GM19035 (cell line): ENCODE data around the gene CFDP1.
"Not testable (repeated sequence)": the region's sequence is repeated elsewhere in the genome, so short reads cannot be mapped to it uniquely, and the experiment has no call there.

Experiments
- ATAC-seq: cut with Tn5 transposase; IDR thresholded peaks from one replicate; pipeline ENCODE4 v1.9.1; 2021; ENCODE audit not compliant: unreplicated experiment

The CFDP1 gene

DNA sequence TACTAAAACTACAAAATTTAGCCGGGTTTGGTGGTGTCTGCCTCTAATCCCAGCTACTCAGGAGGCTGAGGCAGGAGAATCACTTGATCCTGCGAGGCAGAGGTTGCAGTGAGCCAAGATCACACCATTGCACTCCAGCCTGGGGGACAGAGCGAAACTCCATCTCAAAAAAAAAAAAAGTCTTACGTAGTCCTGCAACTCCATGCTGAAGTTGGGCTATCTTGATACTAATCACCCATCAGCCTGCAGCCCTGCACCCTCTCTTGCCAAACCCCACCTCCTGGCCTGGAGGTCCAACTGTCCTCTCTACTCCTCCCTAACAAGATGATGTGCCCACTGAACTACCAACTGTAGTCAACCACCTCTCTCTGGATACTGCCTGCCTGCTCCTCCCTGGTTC lies 26.4 kb upstream of the CFDP1 start:
- no peak for ATAC-seq

DNA sequence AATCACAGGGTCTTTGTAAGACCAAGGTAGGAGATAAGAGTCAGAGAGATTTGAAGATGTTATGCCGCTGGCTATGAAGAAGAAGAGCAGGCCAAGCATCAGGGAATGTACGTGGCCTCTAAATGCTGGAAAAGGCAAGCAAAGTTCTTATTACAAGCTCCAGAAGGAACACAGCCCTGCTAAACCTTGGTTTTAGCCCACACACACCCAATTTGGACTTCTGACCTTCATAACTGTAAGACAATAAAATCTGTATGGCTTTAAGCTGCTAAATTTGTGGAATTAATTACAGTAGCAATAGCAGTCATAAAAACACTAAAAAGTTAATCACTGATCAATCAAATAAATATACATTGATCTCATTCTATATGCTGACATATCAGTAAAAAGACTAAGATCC lies 25.1 kb upstream of the CFDP1 start:
- no peak for ATAC-seq

DNA sequence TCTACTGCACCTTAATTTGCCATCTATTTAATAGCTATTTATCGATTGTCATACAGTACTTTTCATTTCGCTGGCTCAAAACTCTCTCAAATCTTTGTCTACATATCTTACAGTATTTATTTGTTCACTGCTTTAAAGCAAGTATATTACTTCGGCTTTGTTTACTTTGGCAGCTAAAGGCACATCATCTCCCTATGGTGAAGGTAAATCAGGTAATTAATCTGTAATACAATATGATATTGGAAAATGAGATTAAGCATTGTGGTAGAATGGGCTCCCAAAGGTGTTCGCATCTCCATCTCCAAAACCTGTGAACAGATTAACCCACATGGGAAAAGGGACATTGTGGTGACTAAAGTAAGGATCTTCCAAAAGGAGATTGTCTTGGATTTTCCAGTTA lies 24.7 kb upstream of the CFDP1 start:
- ATAC-seq = no peak

DNA sequence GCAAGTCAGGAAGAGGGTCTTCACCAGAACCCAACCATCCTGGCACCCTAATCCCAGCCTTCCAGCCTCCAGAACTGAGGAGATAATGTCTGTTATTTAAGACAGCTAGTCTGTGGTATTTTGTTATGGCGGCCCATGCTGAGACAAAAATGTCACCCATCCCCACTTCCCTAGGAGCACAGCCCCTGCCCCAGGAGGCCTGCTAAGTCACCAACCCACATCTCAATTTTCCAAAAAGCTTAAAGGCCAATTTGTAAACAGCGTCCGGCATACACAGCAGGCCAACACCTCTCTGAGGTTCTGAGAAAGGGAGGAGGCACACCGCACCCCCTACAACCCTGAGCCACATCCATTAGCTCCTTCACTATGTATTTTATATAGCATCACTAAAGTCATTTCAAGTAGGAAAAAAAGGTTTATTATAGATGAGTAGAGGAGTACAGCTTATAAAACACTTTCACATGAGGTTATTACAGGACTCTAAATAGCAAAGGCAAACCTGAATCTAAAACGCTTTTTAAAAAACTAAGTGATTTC lies 24.2 kb upstream of the CFDP1 start:
- ATAC-seq = no peak

DNA sequence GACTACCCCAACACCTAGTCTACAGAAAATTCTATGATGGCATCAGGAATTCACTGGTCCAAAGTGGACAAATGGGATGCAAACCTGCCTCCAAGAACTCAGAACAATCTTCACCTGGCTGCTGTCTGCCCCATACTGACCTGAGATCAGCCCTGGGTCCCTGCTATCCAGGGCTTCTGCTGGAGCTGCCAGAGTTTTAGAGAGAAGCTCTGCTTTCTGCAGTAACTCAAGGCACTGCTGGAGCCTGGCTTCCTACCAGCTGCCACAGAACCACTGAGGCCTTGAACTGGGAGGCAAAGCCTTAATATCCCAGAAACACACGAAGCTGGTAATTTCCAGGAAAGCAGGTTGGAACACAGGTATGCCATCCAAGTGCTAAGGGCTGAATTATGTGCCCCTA lies 23.7 kb upstream of the CFDP1 start:
- no peak for ATAC-seq

DNA sequence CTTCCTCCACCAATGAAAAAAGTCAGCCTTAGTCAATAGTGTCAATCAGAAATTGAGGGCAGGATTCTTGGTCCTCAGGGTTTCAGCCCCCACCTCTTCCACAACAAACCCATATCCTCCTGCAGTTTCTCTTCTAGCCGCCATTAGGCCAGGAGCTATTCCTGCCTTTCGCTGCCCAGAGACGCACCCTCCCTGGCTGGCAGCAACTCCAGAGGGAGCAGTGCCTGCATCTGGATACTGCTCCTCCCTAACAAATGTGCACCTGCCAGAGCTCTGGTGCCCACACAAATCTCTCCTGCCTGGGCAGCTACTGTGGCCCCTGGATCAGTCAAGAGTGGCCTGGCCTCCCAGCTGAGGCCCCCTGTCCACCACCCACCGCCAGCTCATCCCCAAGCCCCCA lies 23.2 kb upstream of the CFDP1 start:
- not testable (repeated sequence) for ATAC-seq

DNA sequence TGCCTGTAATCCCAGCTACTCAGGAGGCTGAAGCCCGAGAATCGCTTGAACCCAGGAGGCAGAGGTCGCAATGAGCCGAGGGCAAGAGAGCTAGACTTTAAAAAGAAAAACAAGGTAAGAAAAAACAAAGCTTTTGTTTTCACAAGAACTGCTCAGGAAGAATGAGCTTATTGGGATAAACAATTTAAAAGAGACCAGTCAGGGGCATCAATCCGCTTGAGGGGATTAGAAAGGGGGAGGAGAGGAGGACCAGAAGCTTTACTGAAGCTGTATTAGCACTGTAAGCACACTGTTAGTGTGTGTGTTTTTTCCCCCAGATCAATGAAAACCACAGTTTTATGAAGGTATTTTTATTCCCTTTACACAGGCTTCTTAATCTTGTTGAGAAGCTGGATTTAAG lies 22.4 kb upstream of the CFDP1 start:
- ATAC-seq = no peak

DNA sequence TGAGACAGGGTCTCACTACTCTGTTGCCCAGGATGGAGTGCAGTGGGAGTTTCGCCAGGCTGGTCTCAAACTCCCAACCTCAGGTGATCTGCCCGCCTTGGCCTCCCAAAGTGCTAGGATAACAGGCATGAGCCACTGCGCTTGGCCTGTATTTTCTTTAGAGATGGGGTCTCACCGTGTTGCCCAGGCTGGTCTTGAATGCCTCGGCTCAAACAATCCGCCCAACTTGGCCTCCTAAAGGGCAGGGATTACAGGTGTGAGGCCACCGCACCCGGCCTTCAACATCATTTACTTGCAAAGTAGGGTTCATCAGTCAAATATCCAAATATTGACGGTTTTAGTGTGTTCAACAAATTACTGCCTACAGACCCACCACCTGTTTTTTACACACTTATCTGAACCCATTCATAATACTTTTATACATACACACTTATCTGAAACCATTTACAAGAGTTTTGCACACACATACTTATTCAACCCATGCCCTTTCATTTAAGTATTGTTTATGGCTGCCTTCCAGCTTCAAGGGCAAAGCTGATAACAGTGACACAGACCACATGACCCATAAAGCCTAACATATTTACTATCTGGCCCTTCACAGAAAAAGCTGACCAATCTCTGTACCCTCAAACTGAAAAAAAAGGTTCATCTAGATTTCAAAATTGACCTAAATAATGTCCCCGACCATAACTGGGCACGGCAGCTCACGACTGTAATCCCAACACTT lies 19.3 kb upstream of the CFDP1 start:
- ATAC-seq = no peak

DNA sequence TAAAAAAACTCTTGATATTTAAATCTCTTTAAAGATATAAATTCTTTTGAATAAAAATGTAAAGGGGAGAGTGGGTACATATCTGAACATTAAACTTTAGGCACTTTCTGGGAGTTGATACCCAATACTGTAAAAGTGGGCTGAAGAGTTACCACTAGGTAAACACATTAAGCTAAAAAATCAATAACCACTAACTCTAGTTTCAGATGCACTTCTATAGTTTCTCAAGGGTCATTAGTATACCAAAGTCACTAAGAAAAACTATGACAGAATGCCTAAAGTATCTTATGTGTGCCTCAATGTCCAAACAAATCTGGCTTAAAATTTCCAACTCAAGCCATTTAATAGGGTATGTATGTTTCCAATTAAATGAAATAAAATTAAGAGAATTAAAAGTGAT lies 13.1 kb upstream of the CFDP1 start:
- ATAC-seq = no peak

DNA sequence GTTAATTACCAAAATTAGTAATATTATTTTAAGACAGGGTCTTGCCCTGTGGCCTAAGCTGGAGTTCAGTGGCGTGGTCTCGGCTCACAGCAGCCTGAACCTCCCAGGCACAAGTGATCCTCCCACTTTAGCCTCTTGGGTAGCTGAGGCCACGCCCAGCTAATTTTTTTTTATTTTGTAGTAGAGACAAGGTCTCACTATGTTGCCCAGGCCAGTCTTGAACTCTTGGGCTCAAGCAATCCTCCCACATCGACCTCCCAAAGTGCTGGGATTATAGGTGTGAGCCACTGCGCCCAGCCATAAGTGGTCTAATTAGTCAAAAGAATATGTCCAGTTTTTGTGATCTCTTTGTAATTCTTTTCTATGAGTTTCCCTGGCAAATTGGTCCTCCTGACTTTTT lies 12.0 kb upstream of the CFDP1 start:
- no peak for ATAC-seq

DNA sequence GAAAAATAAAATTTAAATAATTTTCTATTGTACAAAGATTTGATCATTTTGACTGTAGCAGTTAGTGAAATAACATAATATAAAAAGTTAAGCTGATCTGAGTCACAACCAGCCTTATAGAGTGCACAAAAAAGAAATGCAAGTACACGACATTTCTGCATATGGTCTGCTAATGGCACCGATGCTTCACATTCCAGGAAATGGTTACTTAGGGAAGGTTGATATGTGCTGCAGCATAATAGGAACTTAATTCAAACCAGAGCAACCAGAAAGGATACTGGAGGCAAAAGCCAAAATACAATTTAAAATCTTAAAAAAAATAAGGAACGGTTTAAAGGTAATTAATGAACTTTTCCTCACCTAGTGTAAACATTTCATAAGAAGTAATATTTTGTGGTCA lies 10.0 kb upstream of the CFDP1 start:
- ATAC-seq = no peak

DNA sequence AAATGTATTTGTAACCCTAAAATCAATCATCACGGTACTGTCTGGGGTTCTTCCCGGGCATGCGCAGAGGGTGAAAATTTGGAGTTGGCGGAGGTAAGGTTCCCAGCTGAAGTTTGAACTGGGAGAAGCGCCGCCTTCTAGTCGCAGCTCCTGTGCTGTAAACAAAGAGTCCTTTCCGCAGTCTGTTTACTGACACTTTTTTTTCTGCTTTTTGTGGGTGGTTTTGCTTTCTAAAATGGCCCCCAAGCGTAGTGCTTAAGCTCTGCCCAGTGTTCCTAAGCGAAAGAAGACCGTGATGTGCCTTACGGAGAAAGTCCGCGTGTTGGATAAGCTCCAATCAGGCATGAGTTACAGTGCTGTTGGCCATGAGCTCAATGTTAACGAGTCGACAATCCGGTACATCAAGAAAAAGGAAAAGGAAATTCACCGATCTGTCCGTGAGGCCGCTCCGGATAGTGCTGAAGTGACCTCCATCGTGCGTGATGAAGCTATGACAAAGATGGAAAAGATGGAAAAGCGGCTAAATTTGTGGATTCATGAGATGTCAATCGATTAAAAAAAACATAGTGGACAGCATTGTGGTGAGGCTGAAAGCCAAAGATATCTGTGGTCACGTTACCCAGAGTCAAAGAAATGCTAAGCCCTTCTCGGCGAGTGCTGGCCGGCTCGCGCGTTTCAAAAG lies 570 bp upstream of the CFDP1 start:
- peak; percentile 69 for ATAC-seq

DNA sequence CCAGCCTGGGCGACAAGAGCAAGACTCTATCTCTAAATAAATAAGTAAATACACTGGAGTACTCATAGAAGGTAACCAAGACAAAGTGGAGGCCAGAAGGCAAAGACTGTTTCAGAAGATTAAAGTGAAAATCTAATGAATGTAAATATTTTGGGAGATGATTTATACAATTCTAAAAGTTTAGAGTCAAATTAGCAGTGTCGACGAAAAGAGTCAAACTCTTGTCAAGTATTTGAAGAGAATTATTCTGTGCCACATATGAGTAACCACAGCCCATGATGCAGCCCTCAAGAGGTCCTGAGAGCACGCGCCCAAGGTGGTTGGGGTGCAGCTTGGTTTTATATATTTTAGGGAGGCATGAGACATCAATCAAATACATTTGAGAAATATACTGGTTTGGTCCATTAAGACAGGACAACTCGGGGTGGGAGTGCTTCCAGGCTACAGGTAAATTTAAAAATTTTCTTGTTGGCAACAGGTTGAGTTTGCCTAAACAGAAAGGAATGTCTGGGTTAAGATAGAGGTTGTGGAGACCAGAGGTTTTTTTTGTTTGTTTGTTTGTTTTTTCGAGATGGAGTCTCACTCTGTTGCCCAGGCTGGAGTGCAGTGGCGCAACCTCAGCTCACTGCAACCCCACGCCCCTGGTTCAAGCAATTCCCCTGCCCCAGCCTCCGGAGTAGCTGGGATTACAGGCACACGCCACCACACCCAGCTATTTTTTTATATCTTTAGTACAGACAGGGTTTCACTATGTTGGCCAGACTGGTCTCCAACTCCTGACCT lies 3.5 kb downstream of the CFDP1 start:
- no peak for ATAC-seq

DNA sequence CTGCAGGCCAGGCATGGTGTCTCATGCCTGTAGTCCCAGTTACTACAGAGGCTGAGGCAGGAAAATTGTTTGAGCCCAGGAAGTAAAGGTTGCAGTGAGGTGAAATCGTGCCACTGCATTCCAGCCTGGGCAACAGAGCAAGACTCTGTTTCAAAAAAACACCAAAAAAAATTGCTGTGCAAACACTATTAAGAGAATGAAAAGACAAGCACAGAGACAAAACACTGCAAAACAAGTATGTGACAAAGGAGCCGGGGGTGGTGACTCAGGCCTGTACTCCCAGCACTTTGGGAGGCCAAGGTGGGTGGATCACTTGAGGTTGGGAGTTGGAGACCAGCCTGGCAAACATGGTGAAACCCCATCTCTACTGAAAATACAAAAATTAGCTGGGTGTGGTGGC lies 6.8 kb downstream of the CFDP1 start:
- not testable (repeated sequence) for ATAC-seq

DNA sequence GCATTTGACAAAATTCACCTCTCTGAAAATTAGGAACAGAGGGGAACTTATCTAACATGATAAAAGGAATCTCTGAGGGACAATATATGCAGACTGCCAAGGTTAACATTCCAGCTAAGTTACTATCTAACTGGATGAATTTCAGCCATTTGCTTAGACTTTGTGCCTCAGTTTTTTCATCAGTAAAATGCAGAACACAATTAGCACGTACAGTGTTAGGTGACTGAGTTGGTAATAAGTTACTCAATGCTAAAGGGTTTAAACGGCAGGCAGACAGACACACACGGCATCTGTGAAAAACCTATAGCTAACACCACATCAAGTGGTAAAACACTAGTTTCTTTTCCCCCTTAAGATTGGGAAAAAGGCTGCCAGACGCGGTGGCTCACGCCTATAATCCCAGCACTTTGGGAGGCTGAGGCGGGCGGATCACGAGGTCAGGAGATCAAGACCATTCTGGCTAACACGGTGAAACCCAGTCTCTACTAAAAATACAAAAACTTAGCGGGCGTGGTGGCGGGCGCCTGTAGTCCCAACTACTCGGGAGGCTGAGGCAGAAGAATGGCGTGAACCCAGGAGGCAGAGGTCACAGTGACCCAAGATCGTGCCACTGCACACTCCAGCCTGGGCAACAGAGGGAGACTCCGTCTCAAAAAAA lies 9.1 kb downstream of the CFDP1 start:
- ATAC-seq = not testable (repeated sequence)

DNA sequence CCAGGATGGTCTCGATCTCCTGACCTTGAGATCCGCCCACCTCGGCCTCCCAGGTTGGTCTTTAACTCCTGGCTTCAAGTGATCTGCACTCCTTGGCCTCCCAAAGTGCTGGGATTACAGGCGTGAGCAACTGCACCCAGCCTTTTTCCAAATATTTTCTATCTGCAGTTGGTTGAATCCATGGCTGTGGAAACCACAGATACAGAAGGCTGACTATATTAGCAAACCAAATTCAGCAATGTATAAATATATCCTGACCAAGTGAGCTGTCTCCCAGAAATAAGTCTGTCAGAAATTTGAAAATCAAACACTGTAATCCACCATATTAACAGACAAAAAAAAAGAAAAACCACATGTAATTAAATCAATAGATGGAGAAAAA lies 9.6 kb downstream of the CFDP1 start:
- no peak for ATAC-seq

DNA sequence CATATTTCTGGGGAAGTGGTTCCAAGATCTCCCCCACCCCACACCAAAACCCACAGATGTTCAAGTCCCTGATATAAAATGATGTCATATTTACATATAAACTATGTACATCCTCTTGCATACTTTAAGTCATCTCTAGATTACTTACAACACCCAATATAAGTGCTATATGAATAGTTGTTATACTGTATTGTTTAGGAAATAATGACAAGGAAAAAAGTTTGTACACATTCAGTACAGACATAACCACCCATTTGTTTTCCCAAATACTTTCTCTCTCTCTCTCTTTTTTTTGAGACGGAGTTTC lies 11.5 kb downstream of the CFDP1 start:
- ATAC-seq = no peak

DNA sequence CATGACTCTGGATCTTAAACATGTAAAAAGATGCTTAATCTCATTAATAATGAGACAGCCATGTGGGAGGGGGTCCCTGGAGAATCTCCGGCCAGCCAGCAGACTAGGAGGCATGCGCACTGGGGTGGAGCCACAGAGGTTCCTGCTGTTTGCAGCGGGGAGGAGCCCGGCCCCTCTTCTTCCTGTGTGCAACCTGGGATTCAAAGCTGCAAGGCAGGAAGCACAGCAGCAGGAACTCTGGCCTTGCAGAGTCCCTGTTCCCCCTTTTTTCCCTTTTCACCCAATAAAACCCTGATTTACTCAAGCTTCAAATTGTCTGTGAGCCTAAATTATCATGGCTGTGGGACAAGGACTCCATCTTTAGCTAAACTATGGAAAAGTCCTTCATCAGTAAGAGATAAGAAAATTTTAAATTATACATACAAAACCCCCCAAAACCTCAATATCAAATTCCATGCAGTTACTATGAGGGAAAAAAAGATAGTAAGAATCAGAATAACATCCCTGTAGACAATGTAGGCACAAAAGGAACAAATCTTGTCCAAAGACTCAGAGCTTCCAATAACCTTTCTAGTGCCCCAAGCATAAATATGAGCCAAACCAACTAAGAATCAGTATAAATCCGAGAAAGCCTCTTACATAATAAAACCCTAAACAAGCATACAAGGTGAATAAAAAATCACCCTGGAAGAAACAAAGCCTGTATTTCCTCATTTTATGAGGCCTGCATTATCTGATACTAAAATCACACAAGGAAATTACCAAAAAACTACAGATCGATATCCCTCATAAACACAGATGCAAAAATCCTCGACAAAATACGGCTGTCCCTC lies 12.1 kb downstream of the CFDP1 start:
- peak; percentile 80 for ATAC-seq

DNA sequence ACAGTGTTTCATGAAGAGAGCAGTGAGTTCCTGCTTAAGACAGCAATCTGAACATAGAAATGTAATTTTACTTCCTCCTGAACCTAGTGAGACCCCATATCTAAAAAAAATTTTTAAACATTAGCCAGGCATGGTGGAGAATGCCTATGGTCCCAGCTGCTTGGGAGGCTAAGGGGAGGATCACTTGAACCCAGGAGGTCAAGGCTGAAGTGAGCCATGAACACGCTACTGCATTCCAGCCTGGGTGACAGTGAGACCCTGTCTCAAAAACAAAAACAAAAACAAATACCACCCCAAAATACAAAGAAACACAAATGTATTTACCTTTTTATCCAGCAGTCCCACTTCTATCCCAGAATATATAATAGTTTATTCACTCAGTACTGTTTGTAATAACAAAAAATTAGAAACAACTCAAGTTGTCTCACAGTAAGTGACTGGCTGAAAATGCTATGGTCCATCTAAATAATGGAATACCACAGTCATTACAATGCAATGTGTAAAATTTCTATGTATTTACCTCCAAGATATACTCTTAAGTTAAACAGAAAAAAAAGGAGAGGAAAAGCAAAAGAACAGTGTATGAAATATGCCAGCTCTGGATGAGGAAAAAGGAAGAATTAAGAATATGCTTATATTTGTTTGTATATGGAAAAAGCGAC lies 16.3 kb downstream of the CFDP1 start:
- ATAC-seq = no peak
